AG09309 (cell line): ENCODE results near the gene TFE3.
A peak's percentile ranks its signal among the peaks of the same experiment; 100 is the strongest.

Source experiments
- DNase-seq: peaks from one replicate; pipeline ENCODE4 v3.0.0-alpha.2; 2010; ENCODE audit warnings: low read depth
- H3K4me3 ChIP-seq: 2 replicates; pipeline ENCODE4 v1.5.1; 2011; ENCODE audit warnings: mild to moderate bottlenecking, low read depth, low read length, moderate library complexity; ENCODE audit not compliant: control insufficient read depth
- TF ChIP-seq, protein P1 (sequence below): IDR thresholded peaks from 2 replicates; pipeline ENCODE4 v1.5.1; 2011; ENCODE audit warnings: mild to moderate bottlenecking, low read depth, low read length, inconsistent platforms; ENCODE audit not compliant: insufficient read depth, control insufficient read depth; ENCODE audit errors: missing control alignments

The TFE3 gene

GRCh38 chrX:49001521-49002090, 41.6 kb downstream of the TFE3 start:
- TF ChIP-seq, protein P1, sequence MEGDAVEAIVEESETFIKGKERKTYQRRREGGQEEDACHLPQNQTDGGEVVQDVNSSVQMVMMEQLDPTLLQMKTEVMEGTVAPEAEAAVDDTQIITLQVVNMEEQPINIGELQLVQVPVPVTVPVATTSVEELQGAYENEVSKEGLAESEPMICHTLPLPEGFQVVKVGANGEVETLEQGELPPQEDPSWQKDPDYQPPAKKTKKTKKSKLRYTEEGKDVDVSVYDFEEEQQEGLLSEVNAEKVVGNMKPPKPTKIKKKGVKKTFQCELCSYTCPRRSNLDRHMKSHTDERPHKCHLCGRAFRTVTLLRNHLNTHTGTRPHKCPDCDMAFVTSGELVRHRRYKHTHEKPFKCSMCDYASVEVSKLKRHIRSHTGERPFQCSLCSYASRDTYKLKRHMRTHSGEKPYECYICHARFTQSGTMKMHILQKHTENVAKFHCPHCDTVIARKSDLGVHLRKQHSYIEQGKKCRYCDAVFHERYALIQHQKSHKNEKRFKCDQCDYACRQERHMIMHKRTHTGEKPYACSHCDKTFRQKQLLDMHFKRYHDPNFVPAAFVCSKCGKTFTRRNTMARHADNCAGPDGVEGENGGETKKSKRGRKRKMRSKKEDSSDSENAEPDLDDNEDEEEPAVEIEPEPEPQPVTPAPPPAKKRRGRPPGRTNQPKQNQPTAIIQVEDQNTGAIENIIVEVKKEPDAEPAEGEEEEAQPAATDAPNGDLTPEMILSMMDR, result no peak
- peak overlapping the region; percentile 79 for H3K4me3 ChIP-seq
- no peak for DNase-seq

DNA sequence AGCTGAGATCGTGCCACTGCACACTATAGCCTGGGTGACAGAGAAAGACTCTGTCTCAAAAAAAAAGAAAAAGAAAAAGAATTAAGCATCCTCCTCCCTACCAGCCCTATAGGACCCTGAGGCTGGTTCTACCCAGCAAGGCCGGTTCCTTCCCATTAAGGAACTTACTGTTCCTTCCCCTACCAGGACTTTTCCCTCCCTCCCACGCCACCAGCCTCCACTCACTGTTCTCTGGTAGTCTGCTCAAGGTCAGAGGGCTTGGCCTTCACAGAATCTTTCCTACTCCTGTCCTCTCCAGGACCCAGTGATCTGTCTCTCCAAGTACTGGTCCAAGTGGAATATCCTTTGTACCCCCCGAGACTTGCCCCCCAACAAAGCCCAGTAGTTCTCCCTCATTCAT, 42.5 kb downstream of the TFE3 start:
- TF ChIP-seq, protein P1, result no peak
- H3K4me3 ChIP-seq, result no peak overlapping the region
- DNase-seq, result no peak

GRCh38 chrX:48999030-48999429, 44.1 kb downstream of the TFE3 start:
- no peak overlapping the region for H3K4me3 ChIP-seq
- DNase-seq, result no peak
- TF ChIP-seq, protein P1, result no peak

DNA sequence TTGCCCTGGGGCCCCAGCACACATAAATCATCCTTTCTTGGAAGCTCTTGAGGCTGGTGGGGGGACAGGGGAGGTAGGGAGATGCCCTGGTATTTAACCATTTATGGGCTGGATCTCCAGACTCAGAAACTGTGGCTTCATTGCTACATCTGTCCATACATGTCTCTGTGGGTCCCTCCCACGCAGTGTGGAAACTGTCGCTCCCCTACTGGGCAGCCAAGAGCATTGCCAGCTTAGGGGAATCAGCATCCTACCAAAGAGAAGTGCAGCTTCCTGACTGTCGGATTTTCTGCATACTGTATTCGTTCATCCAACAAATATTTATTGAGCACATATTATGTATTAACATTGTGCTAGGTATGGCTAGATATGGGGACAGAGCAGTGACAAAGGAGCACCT, 44.8 kb downstream of the TFE3 start:
- no peak overlapping the region for H3K4me3 ChIP-seq
- TF ChIP-seq, protein P1, result no peak
- no peak for DNase-seq

DNA sequence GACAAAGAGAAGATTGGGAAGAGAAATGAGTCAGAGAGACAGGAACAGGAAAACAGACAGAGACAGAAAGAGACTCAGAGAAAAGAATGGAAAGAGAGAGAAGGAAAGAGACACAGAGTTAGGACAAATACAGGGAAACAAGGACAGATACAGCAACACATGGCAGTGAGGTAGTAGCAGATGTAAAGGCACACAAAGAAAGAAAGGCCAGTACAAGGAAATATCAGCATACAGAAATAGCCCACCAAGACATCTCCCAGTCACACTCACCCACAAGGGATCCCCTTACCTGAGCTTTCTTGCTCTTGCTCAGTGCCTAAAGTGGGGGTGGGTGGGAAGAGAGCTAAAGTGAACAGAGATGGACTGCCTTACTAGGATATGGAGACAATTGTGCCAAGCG, 45.3 kb downstream of the TFE3 start:
- no peak overlapping the region for H3K4me3 ChIP-seq
- TF ChIP-seq, protein P1, result no peak
- DNase-seq, result no peak

GRCh38 chrX:48997455-48997854, 45.7 kb downstream of the TFE3 start:
- TF ChIP-seq, protein P1, result no peak
- DNase-seq, result no peak

DNA sequence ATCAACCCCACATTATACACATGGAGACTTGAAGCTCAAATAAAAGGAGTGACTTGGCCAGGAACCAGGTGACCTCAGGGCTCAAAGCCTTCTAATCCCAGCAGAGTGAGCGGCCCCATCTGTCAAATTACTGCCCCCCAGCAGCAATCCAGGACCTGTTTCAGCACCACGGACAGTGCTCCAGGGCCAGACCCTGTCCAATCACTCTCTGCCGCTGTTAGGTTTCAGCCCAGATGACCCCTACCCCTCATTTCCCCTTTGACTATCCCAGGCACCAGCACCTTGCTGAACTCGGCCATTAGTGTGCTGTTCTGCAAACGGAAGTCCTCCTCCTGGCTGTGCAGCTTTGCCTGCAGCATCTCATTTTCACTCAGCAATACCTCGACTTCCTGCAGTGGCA, 46.2 kb downstream of the TFE3 start:
- no peak overlapping the region for H3K4me3 ChIP-seq
- TF ChIP-seq, protein P1, result no peak
- no peak for DNase-seq

More at GRCh38 chrX:48997455-48997854, 45.7 kb downstream of the TFE3 start:
- no peak overlapping the region for H3K4me3 ChIP-seq
